ENCODE results near the gene RGL4. TPM values are rescaled to one million over a fixed set of nuclear protein-coding genes. Genes with fewer than 3 reads are reported as not detected.

The RGL4 gene
- total and polyA plus RNA-seq, 2 of the 8 experiments (the other 6 are each of a cell fraction or from before 2014, with no cell fraction given), result not detected

DNA sequence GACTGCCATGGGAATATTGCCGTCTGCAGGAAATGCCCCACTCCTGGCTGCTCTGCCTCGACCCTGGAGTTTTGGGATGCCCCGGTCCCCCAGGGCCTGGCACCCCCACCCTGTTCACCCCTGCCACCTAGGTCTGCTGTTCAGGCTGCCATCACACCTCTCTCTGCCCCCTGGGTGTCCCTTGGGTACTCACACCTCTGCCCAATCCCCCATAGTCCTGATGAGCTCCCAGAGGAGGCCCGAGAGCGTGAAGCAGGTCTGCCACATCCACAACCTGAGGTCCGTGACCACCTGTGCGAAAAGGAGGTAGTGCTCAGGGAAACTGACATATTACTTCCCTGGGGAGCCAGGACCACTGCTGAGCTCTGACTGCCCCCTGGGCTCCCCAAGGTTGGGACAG is 38.5 kb upstream of the RGL4 start:
- Histone ChIP-seq H2AFZ (ENCODE audit: low read length) (no peak overlapping the region), H4K91ac (replicated peaks; ENCODE audit: insufficient read length, low read length) (no peak overlapping the region), H3K79me2 (ENCODE audit: control insufficient read depth in 1 of 2, insufficient read depth in 2 of 2, low read length in 2 of 2) (no peaks in the 10 kb centered on the region), H2BK120ac (replicated peaks; ENCODE audit: low read depth, low read length) (no peak overlapping the region), H3K4ac (replicated peaks; ENCODE audit: insufficient read length, low read depth, low read length) (no peak overlapping the region), H2BK20ac (ENCODE audit: low read length) (no peak overlapping the region), H3K36me3 (ENCODE audit: control insufficient read depth in 2 of 4, insufficient read depth in 4 of 4, low read length in 3 of 4) (no peaks in the 10 kb centered on the region), H3K4me1 (replicated peaks in 1 of 4; ENCODE audit: control insufficient read depth in 3 of 4, insufficient read depth in 4 of 4, low read length in 3 of 4) (no peaks in the 10 kb centered on the region; a peak in 1 of 7 replicates), H3K23ac (ENCODE audit: insufficient read length) (no peak overlapping the region), H3K79me1 (ENCODE audit: low read depth, low read length) (no peaks in the 10 kb centered on the region), H3K27ac (ENCODE audit: low read depth, low read length) (no peak overlapping the region), H4K8ac (ENCODE audit: extremely low read depth, insufficient read depth, low read length) (no peak overlapping the region), H4K5ac (ENCODE audit: insufficient read length, low read depth, low read length) (no peak overlapping the region), H3K9ac (replicated peaks in 1 of 4; ENCODE audit: extremely low read depth in 1 of 4, low read depth in 3 of 4, low read length in 3 of 4) (no peak overlapping the region), H3K23me2 (ENCODE audit: low read depth, low read length) (no peaks in the 10 kb centered on the region), H2BK12ac (ENCODE audit: low read depth, low read length) (no peak overlapping the region), H3K14ac (ENCODE audit: insufficient read length) (no peak overlapping the region), H3K4me2 (ENCODE audit: insufficient read depth in 1 of 2, low read depth in 2 of 2, low read length in 2 of 2) (no peak overlapping the region), H3K9me3 (ENCODE audit: insufficient read depth in 2 of 2, low read depth in 1 of 2, low read length in 1 of 2) (no peaks in the 10 kb centered on the region), H2BK15ac (ENCODE audit: low read length) (no peak overlapping the region), H3K18ac (ENCODE audit: extremely low read depth, low read length) (no peak overlapping the region), H2AK5ac (ENCODE audit: low read depth, low read length) (no peak overlapping the region), H4K20me1 (replicated peaks in 1 of 2; ENCODE audit: control insufficient read depth in 1 of 2, insufficient read depth in 2 of 2, low read length in 2 of 2) (peaks cover 0 to 5% of the 10 kb centered on the region in 2 experiments), H3K4me3 (ENCODE audit: extremely low read depth in 1 of 4, insufficient read depth in 2 of 4, low read depth in 3 of 4, low read length in 4 of 4) (no peak overlapping the region), H3K27me3 (replicated peaks in 1 of 4; ENCODE audit: control insufficient read depth in 3 of 4, extremely low read depth in 1 of 4, insufficient read depth in 3 of 4, low read length in 3 of 4) (no peaks in the 10 kb centered on the region), H2BK5ac (ENCODE audit: low read depth, low read length) (no peak overlapping the region), H3K56ac (replicated peaks; ENCODE audit: insufficient read length, low read depth, low read length) (no peak overlapping the region)
- TF ChIP-seq RNF2 (IDR thresholded peaks at IDR 0.05; ENCODE audit: borderline replicate concordance, low read depth, low read length, missing control alignments, poor library complexity, severe bottlenecking), result no peak
- no peak for TF ChIP-seq PHF8 (conservative IDR thresholded peaks at IDR 0.05; ENCODE audit: low read depth, low read length)
- no peak for TF ChIP-seq SP4 (IDR thresholded peaks at IDR 0.05; ENCODE audit: low read length)
- no peak for TF ChIP-seq JUN (IDR thresholded peaks at IDR 0.05; ENCODE audit: low read depth, low read length)
- no peak for TF ChIP-seq FOSL1 (IDR thresholded peaks at IDR 0.05; ENCODE audit: insufficient read depth, low read depth, low read length)
- TF ChIP-seq RFX5 (IDR thresholded peaks at IDR 0.05; ENCODE audit: borderline replicate concordance, low read depth, low read length), result no peak
- no peak for TF ChIP-seq CEBPB (IDR thresholded peaks at IDR 0.05; ENCODE audit: low read depth, low read length)
- TF ChIP-seq, protein P1, sequence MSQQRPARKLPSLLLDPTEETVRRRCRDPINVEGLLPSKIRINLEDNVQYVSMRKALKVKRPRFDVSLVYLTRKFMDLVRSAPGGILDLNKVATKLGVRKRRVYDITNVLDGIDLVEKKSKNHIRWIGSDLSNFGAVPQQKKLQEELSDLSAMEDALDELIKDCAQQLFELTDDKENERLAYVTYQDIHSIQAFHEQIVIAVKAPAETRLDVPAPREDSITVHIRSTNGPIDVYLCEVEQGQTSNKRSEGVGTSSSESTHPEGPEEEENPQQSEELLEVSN (IDR thresholded peaks at IDR 0.05), result no peak
- no peak for TF ChIP-seq RXRA (IDR thresholded peaks at IDR 0.05; ENCODE audit: insufficient read depth, low read depth, low read length)
- ChIA-PET CTCF (ENCODE audit: partially characterized antibody) (interaction anchor here (0.6 to 1.5 kb wide), 3 partner anchors 10 to 844 kb away, joined by 3 read pairs; no protein-coding TSS in a partner anchor), POLR2A (ENCODE audit: partially characterized antibody) (no interaction called here)
- FAIRE-seq (no peak), DNase-seq (ENCODE audit: low read depth in 1 of 2, low spot score in 2 of 2) (no peak)
- WGBS, 2 experiments (ENCODE audit: extremely low coverage in 1 of 2, insufficient coverage in 1 of 2, insufficient read length in 1 of 2, insufficient replicate concordance in 2 of 2, low coverage in 1 of 2, low lambda C conversion rate in 2 of 2, missing lambda C conversion rate in 1 of 2), result 99% methylated on average over 7 of the region's 7 CpGs; no CpG with 5 or more reads in 1 of the 2 experiments

Data from H1 (cell line).